GM12891 (cell line): Measurements from ENCODE around the gene HSPB2.

ENCODE experiments used
- DNase-seq: peaks from one replicate; pipeline ENCODE4 v3.0.0; 2011; ENCODE audit warnings: low spot score; ENCODE audit not compliant: insufficient read length
- FAIRE-seq: peaks from 2 replicates; lab custom pipeline; 2011; peaks lifted over from hg19 to GRCh38; lab: Jason Lieb, UNC
- PAX5 ChIP-seq: IDR thresholded peaks from 2 replicates; pipeline ENCODE4 v1.6.1; 2011; ENCODE audit warnings: low read length, moderate library complexity, mild to moderate bottlenecking; ENCODE audit not compliant: insufficient read depth, severe bottlenecking
- POLR2A ChIP-seq: IDR thresholded peaks from 2 replicates; pipeline ENCODE4 v1.6.1; 2011; ENCODE audit warnings: low read depth, low read length, control low read depth
- POLR2AphosphoS5 ChIP-seq: IDR thresholded peaks from 2 replicates; pipeline ENCODE4 v1.6.1; 2011; ENCODE audit warnings: low read depth, low read length, control low read depth
- POU2F2 ChIP-seq: IDR thresholded peaks from 2 replicates; pipeline ENCODE4 v1.6.1; 2011; ENCODE audit warnings: low read depth, mild to moderate bottlenecking, control low read depth, low read length, moderate library complexity
- SPI1 ChIP-seq: IDR thresholded peaks from 2 replicates; pipeline ENCODE4 v1.6.1; 2011; ENCODE audit warnings: low read depth, low read length, control low read depth
- TAF1 ChIP-seq: IDR thresholded peaks from 2 replicates; pipeline ENCODE4 v1.6.1; 2011; ENCODE audit warnings: low read depth, low read length, control low read depth

Gene HSPB2

DNA sequence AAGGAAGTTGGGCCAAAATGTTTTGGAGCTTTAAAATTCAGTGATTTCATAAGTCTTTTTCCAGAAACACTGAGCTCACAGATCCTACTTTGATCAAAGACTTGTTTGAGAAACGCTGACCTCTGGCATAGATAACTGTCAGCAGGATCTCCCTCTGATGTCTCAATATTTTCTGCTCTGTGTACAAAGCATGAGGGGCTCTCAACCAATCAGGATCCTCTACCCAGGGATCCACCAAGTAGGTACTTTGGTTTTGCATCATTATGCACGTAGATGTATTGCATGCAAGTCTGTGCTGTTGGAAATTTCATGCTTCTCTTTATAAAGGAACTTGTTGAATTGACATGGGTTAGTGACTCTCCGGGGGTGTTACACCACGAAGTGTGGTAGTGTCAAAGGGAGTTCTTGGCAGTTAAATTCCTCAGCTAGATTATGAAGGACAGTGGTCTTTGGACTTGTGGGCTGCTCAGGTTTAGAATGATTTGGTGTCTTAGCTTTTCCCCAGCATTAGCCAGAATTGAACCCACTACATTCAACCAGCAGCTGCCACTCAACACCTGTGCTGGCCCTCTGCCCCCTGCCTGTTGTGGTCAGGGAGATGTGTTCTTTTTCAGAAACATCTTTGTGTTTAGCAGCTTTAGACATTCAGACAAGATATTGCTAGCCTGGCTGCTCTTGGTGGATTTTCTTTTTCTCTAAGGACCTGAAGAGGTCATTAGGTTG lies 22.9 kb downstream of the HSPB2 start:
- DNase-seq = no peak
- TF ChIP-seq TAF1 (no peak), POLR2AphosphoS5 (no peak), POLR2A (no peak), PAX5 (no peak), POU2F2 (no peak), SPI1 (no peak)
- peak; percentile 55 for FAIRE-seq

DNA sequence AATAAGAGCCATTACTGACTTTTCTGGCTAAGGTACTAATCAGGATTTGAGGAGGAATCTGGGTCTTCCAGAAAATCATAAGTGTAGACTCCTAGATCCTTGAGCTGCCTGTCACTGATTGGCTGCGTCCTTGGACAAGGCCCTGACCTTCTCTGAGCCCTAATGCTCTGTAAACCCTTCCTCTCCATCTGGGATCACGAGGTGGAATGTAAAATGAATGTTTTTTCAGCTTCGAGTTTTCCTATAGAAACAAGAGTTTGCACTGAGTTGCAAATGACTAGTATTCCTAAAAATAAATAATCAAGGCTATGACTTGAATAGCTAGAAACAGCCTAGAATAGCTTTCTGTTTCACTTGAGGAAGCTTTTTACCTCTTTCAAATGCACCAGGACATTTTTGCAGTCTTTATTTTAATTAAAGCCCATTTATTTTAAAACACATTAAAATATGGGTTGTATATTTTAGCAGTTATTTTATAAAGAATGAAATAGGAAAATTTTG lies 23.6 kb downstream of the HSPB2 start:
- TF ChIP-seq POU2F2 (no peak), PAX5 (no peak), POLR2AphosphoS5 (no peak), TAF1 (no peak), SPI1 (no peak), POLR2A (no peak)
- no peak for FAIRE-seq
- DNase-seq = no peak

DNA sequence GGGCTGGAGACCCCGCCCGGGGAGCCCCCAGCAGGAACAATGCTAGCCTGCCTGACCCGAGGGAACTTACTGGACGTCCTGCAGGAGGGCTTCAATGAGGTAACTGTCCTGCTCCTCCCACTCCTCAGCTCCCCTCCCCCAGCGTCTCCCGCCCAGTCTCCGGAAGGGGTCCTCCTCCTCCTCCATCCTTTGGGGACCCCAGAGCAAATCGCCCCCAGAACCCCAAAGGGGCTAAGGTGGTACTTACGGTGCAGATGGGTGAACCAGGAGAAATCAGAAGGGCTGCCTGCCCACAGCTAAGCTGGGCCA lies 24.9 kb downstream of the HSPB2 start:
- no peak for DNase-seq
- no peak for FAIRE-seq
- no peak for TF ChIP-seq TAF1
- TF ChIP-seq POLR2A = no peak
- TF ChIP-seq SPI1 = no peak
- TF ChIP-seq PAX5 = no peak
- TF ChIP-seq POU2F2 = no peak
- TF ChIP-seq POLR2AphosphoS5 = no peak

DNA sequence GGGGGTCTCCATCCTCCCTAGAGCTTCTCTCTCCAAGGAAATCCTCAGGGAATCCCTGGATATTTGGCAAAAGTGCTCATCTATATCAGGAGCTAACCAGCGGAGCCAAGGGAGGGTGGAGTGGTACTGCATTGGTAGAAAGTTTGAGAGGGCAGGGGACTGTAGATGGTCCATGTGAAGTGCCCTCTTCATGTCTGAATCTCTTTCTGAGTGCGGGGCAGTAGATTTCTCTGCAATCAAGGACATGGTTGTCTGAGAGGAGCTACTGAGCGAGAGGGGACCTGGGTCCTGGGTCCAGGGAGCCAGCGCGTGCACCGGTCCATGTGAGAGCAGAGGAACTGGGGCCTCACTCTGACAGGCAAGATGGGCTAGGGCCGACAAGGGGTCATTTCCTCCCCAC lies 25.3 kb downstream of the HSPB2 start:
- TF ChIP-seq POLR2AphosphoS5 (no peak), PAX5 (no peak), TAF1 (no peak), POLR2A (no peak), SPI1 (no peak), POU2F2 (no peak)
- FAIRE-seq = no peak
- DNase-seq = no peak

DNA sequence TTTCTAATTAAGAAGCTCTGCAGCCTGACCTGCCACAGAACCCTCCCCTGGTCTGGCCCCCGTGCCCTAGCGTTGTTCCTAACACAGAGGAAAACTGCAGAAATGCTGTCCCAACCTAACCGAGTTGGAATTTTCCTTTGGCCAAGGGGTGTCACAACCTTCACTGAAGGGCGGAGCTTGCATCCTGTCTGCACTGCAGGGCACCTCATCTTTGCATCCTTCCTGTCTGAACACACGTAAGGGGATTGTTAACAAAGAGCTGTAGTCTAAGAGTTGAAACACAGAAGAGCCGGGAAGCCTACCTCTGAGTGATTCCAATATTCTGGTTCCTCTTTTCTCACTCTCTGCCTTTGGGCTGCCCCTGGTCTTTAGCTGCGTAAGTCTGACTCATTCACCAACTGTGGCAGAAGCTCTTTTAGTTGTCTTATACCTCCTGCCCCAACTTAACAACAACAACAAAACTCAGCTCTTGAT lies 26.2 kb downstream of the HSPB2 start:
- peak; percentile 91 for TF ChIP-seq SPI1
- TF ChIP-seq POLR2A = no peak
- no peak for TF ChIP-seq TAF1
- FAIRE-seq (peak; percentile 77), DNase-seq (peak; percentile 35)

DNA sequence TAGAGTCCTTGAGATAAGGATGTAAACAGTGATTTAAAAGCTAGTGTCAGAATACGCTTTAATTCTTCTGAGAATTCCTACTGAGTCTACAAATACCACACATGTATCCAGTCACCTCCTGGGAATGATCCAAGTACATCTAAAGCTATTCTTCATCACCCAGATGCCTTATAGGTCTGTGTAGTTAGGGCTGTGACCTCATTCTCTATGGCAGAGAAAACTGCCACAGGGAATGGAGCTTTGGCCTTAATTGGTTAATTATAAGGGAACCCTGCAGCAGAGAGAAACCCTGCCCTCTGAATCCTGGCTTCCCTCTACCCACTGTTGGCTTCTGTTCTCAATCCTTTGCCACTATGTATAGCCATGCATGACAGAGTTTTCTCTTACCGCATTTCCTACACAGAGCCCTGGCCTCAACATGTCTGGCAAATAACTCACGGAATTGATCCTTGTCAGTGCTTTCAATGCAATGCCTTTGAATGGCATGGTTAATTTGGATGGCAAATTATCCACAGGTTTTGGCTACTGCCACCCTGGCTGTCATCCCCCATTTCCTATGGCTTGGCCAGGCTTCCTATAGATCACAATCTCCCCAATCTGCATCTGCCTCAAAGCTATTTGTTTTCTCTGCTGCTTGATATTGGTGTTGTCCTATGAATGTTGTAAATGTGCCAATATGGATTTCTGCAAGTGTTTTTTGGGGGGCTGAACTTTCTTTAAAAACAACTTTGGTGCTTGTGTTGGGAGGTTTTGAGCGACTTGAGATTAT lies 27.5 kb downstream of the HSPB2 start:
- DNase-seq (no peak), FAIRE-seq (no peak)
- TF ChIP-seq POLR2A = no peak
- no peak for TF ChIP-seq PAX5
- TF ChIP-seq POU2F2 = no peak

DNA sequence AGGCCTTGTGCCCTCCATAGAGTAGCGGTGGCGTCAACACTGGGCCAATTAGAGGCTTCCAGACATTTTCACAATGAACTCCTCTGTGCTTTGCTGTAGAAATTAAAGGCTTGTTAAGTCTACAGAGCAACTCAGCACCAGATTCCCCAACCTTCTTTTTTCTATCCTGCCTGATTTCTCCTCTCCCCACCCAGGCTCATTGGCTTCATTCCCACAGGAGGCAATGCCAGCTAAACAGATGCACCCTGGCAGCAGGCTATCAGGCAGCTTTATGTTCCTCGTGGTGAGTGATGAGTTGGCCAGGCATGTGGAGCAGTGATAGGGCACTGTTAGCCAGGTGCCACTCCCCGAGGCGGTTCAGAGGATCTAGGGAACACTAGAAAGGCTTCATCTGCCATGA lies 29.4 kb downstream of the HSPB2 start:
- FAIRE-seq (no peak), DNase-seq (no peak)
- TF ChIP-seq TAF1 (no peak), PAX5 (no peak), POLR2A (no peak), POLR2AphosphoS5 (no peak), POU2F2 (no peak), SPI1 (no peak)

DNA sequence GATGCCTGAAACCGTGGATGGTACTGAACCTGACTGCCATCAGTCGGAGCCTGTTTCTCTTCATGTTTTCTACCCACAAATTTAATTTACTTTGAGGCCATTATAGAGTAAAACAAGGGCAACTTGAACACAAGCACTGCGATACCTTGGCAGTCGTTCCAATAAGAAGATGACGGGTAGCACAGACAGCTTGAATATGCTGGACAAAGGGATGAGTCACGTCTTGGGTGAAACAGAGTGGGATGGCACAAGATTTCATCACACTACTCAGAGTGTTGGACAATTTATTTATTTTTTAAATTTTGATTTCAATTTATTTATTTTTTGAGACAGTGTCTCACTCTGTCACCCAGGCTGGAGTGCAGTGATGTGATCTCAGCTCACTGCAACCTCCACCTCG lies 30.3 kb downstream of the HSPB2 start:
- TF ChIP-seq TAF1 = no peak
- no peak for TF ChIP-seq POLR2A
- TF ChIP-seq SPI1 = no peak
- FAIRE-seq (peak; percentile 45), DNase-seq (no peak)

DNA sequence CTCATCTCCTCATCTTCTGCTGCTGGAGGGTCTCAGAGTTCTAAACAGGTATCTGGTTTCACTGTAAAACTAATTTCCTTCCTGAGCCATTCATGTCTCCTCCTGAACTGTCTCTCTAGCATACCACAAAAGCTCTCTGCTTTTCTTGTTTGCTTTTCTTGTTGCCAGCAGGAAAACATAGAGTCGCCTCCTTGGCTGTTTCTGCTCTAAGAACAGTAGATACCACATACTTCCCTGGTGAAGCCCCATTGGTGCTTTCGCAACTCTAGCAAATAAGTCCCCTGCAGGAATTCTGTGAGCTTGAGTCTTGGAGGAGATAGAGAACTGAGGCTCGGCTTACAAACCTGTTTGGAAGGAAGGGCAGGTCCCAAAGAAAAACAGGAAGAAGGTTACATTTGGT lies 31.6 kb downstream of the HSPB2 start:
- no peak for FAIRE-seq
- no peak for DNase-seq
- TF ChIP-seq TAF1 (no peak), SPI1 (no peak), PAX5 (no peak), POLR2AphosphoS5 (no peak), POLR2A (no peak), POU2F2 (no peak)

DNA sequence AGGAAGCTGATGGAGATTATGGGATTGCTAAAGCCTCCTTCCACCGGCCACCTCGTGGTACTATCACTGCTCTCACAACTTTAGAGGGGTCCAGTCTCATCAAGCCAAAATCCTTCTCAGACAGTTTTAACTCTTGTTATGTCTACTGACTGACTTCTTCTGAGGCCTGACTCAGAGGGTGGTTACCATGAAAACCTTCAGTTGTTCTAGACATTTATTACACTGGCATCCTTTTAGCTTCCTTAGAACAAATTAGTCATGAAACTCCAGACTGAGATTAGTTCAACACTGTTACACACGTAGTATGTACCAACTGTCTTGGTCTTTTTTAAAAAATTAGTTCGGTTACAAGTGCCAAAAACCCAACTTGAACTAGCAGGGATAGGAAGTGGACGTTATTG lies 32.1 kb downstream of the HSPB2 start:
- DNase-seq (no peak), FAIRE-seq (no peak)
- no peak for TF ChIP-seq POU2F2
- TF ChIP-seq POLR2A = no peak
- no peak for TF ChIP-seq TAF1
- TF ChIP-seq SPI1 = no peak
- no peak for TF ChIP-seq PAX5
- TF ChIP-seq POLR2AphosphoS5 = no peak
